ENCODE results near the gene AP2A2.

Gene AP2A2

GRCh38 chr11:977830-978720 lies 52.4 kb downstream of the AP2A2 start:
- DNase-seq, result no peak

- DNase-seq, result no peak
Measured at GRCh38 chr11:978781-979180, 53.1 kb downstream of the AP2A2 start.

- DNase-seq, result no peak
Measured at GRCh38 chr11:980438-981357, 55.0 kb downstream of the AP2A2 start.

- DNase-seq, result no peak
Measured at GRCh38 chr11:981764-982163, 56.1 kb downstream of the AP2A2 start.

GRCh38 chr11:984546-984945 lies 58.9 kb downstream of the AP2A2 start:
- DNase-seq, result no peak

- no peak for DNase-seq
Measured at GRCh38 chr11:985406-985805, 59.7 kb downstream of the AP2A2 start.

- no peak for DNase-seq
Measured at GRCh38 chr11:985848-986247, 60.2 kb downstream of the AP2A2 start.

GRCh38 chr11:986270-986951 lies 60.7 kb downstream of the AP2A2 start:
- DNase-seq, result no peak

GRCh38 chr11:986952-987305 lies 61.3 kb downstream of the AP2A2 start:
- DNase-seq, result no peak

GRCh38 chr11:987671-988070 lies 62.0 kb downstream of the AP2A2 start:
- no peak for DNase-seq

- DNase-seq, result no peak
Measured at GRCh38 chr11:990101-990500, 64.4 kb downstream of the AP2A2 start.

- no peak for DNase-seq
Measured at GRCh38 chr11:991034-991433, 65.4 kb downstream of the AP2A2 start.

- no peak for DNase-seq
Measured at GRCh38 chr11:991711-992307, 66.1 kb downstream of the AP2A2 start.

- DNase-seq, result no peak
Measured at GRCh38 chr11:992577-992976, 66.9 kb downstream of the AP2A2 start.

GRCh38 chr11:993632-994167 lies 68.0 kb downstream of the AP2A2 start:
- no peak for DNase-seq

GRCh38 chr11:995044-995751 lies 69.5 kb downstream of the AP2A2 start:
- no peak for DNase-seq

GRCh38 chr11:995752-996420 lies 70.2 kb downstream of the AP2A2 start:
- DNase-seq, result peak; percentile 31

GRCh38 chr11:996681-997080 lies 71.0 kb downstream of the AP2A2 start:
- DNase-seq, result no peak

GRCh38 chr11:997907-998306 lies 72.2 kb downstream of the AP2A2 start:
- no peak for DNase-seq

GRCh38 chr11:999009-999408 lies 73.3 kb downstream of the AP2A2 start:
- DNase-seq, result no peak

Data from fibroblast of skin of right biceps (primary cell).